HEK293 (cell line): ENCODE measurements around the gene SLIT1.

Experiments used
- CTCF ChIP-seq: fragments of 450-650 bp; formaldehyde crosslinking; IDR thresholded peaks from 2 replicates; pipeline ENCODE4 v1.5.1; 2016; ENCODE audit warnings: missing biosample characterization, missing genetic modification characterization
- YY1 ChIP-seq: fragments of 450-650 bp; formaldehyde crosslinking; IDR thresholded peaks from 2 replicates; pipeline ENCODE4 v1.5.1; 2018; ENCODE audit warnings: missing biosample characterization, missing genetic modification characterization
- ZNF10 ChIP-seq: fragments of 450-650 bp; formaldehyde crosslinking; IDR thresholded peaks from 2 replicates; pipeline ENCODE4 v1.5.1; 2017; ENCODE audit warnings: missing biosample characterization, missing genetic modification characterization
- ZNF140 ChIP-seq: fragments of 450-650 bp; formaldehyde crosslinking; IDR thresholded peaks from 2 replicates; pipeline ENCODE4 v1.5.1; 2016; ENCODE audit warnings: missing biosample characterization, missing genetic modification characterization
- ZNF623 ChIP-seq: fragments of 450-650 bp; formaldehyde crosslinking; IDR thresholded peaks from 2 replicates; pipeline ENCODE4 v1.5.1; 2016; ENCODE audit warnings: missing biosample characterization, missing genetic modification characterization

DNA sequence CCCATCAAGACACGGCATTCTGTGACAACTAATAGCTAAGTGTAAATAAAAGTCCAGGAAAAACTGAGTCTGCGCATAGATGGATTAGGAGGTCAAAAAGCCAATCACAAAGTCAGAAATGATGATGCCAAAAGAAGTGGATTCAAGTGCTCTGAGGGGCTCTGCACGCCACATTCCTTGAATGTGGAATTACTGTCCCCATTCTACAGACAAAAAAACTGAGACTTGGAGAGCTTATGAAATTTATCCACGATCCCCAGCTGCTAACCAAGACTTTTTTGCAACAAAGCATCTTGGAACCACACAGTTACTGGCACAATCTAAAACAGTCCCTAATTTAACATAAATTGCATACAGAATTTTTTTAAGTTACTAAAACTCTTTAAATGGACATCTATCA lies 49.6 kb upstream of the SLIT1 start:
- TF ChIP-seq ZNF140 (tag by site-specific recombination) (no peak), ZNF623 (no peak), YY1 (no peak), CTCF (no peak), ZNF10 (tag by site-specific recombination) (no peak)
